Fibroblast of skin of left quadriceps (primary cell): ENCODE data around the gene HDAC9.
"Not testable (repeated sequence)": the region's sequence is repeated elsewhere in the genome, so short reads cannot be mapped to it uniquely, and the experiment has no call there.

ENCODE experiments used
- DNase-seq, 2 experiments: peaks; one replicate each; pipeline ENCODE4 v3.0.0-alpha.2; 2013; ENCODE audit warnings: low read depth in 2 of 2

The HDAC9 gene

GRCh38 chr7:18715988-18716387 lies 220.4 kb downstream of the HDAC9 start:
- no peak for DNase-seq

GRCh38 chr7:18721429-18721828 lies 225.9 kb downstream of the HDAC9 start:
- no peak for DNase-seq

GRCh38 chr7:18724318-18724717 lies 228.8 kb downstream of the HDAC9 start:
- DNase-seq: no peak

- no peak for DNase-seq
Observed at GRCh38 chr7:18727115-18727870, 231.7 kb downstream of the HDAC9 start.

- DNase-seq: not testable (repeated sequence)
Observed at GRCh38 chr7:18736012-18736411, 240.5 kb downstream of the HDAC9 start.

GRCh38 chr7:18740579-18740988 lies 245.0 kb downstream of the HDAC9 start:
- no peak for DNase-seq

GRCh38 chr7:18753972-18754610 lies 258.5 kb downstream of the HDAC9 start:
- DNase-seq: peak; percentile 91 to 92

GRCh38 chr7:18754766-18755165 lies 259.2 kb downstream of the HDAC9 start:
- peak; percentile 11 to 14 for DNase-seq

GRCh38 chr7:18755793-18756192 lies 260.2 kb downstream of the HDAC9 start:
- DNase-seq: no peak

- DNase-seq: no peak
Observed at GRCh38 chr7:18756378-18757050, 261.0 kb downstream of the HDAC9 start.

GRCh38 chr7:18760046-18760445 lies 264.5 kb downstream of the HDAC9 start:
- DNase-seq: no peak

GRCh38 chr7:18760631-18761445 lies 265.3 kb downstream of the HDAC9 start:
- DNase-seq: no peak

GRCh38 chr7:18762189-18762588 lies 266.6 kb downstream of the HDAC9 start:
- no peak for DNase-seq

- no peak for DNase-seq
Observed at GRCh38 chr7:18768256-18768655, 272.7 kb downstream of the HDAC9 start.

GRCh38 chr7:18770154-18770811 lies 274.7 kb downstream of the HDAC9 start:
- peak; percentile 72 for DNase-seq

GRCh38 chr7:18770822-18771221 lies 275.3 kb downstream of the HDAC9 start:
- no peak for DNase-seq

- no peak for DNase-seq
Observed at GRCh38 chr7:18771834-18772566, 276.5 kb downstream of the HDAC9 start.

GRCh38 chr7:18772567-18772965 lies 277.0 kb downstream of the HDAC9 start:
- no peak for DNase-seq

GRCh38 chr7:18777314-18777713 lies 281.8 kb downstream of the HDAC9 start:
- no peak for DNase-seq

- peak; percentile 70 to 72 for DNase-seq
Observed at GRCh38 chr7:18778594-18778993, 283.0 kb downstream of the HDAC9 start.

GRCh38 chr7:18780266-18780665 lies 284.7 kb downstream of the HDAC9 start:
- DNase-seq: no peak
